ENCODE measurements around the gene SCRG1. TPM values are rescaled to one million over a fixed set of nuclear protein-coding genes. Genes with fewer than 3 reads are reported as not detected.

SCRG1 gene
- total RNA-seq, 1 donor from 2014 or later: 4.3 TPM

DNA sequence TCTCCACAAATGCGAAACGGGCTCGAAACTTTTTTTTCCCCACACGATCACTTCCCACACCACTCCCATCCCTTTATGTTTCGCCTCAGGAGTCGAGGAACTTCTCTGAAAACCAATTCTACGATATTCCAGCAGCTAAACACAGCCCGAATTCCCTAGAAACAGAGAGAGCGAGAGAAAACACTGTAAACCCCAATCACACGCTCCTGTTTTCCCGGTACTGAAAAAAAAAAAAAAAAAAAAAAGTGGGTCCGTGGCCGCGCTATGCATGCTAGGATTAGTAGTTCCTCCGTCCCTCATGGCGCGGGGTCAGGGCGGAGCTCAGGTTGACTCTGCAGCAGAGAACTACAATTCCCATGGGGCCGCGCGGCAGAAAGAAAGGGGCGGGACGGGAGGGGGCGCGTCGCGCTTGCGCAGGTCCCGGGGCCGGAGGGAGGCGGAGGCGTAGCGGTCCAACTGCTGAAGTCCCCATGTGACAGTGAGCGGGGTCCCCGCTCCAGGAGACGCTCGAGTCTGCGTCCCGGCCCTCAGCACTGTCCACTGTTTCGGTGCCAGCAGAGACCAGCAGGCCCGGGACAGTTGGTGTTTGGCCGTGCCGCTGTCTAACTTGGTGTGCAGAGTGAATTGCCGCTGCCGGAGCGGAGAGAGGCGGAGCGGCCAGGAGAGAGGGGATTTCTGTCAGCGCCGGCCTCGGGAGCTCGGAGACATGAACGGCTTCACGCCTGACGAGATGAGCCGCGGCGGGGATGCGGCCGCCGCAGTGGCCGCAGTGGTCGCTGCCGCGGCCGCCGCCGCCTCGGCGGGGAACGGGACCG lies 28.2 kb downstream of the SCRG1 start, which contains the start of gene SAP30:
Gene SAP30 (plus strand): TSS at position 478 of the 815 bp plus-strand sequence. CDS start 229 bp downstream, at position 707.
- Histone ChIP-seq H2AFZ (ENCODE audit: low read depth, low read length) (peak within 1 kb of the TSS; percentile 95), H3K27me3 (ENCODE audit: insufficient read depth, low read length) (no peaks in the 10 kb centered on the region), H3K36me3 (ENCODE audit: insufficient read depth, low read length) (no peaks in the 10 kb centered on the region), H3K27ac (ENCODE audit: low read depth, low read length) (peak within 1 kb of the TSS; percentile 83), H3K79me2 (ENCODE audit: insufficient read depth, low read length) (peaks cover 39% of the 10 kb centered on the region), H3K4me1 (ENCODE audit: insufficient read depth, low read length) (peaks cover 4% of the 10 kb centered on the region), H3K9ac (ENCODE audit: low read length) (peak within 1 kb of the TSS; percentile 91), H3K4me2 (ENCODE audit: low read length) (peak within 1 kb of the TSS; percentile 94), H4K20me1 (ENCODE audit: insufficient read depth, low read length) (no peaks in the 10 kb centered on the region), H3K4me3 (ENCODE audit: insufficient read depth, low read depth, low read length) (peak within 1 kb of the TSS; percentile 93), H3K9me3 (ENCODE audit: insufficient read depth, low read depth, low read length) (no peaks in the 10 kb centered on the region)
- Mint-ChIP-seq H3K4me3 (ENCODE audit: unreplicated experiment) (peak within 1 kb of the TSS; percentile 99), H3K4me1 (ENCODE audit: low read depth, unreplicated experiment) (peaks cover 3% of the 10 kb centered on the region), H3K27ac (ENCODE audit: unreplicated experiment) (peak within 1 kb of the TSS; percentile 98), H3K9me3 (ENCODE audit: unreplicated experiment) (no peaks in the 10 kb centered on the region), H3K27me3 (ENCODE audit: low read depth, unreplicated experiment) (no peaks in the 10 kb centered on the region), H3K36me3 (ENCODE audit: low read depth, unreplicated experiment) (no peaks in the 10 kb centered on the region)
- DNase-seq (ENCODE audit: low read depth) (peak; percentile 93), FAIRE-seq (peak; percentile 37)
- TF ChIP-seq CTCF (IDR thresholded peaks at IDR 0.05; ENCODE audit: insufficient read depth, low read depth, low read length) (no peak), EZH2 (IDR thresholded peaks at IDR 0.05; ENCODE audit: insufficient read depth, low read length) (no peak)

GRCh38 chr4:173370130-173370476 lies 28.8 kb downstream of the SCRG1 start:
- H3K27me3 ChIP-seq (ENCODE audit: insufficient read depth, low read length): no peaks in the 10 kb centered on the region
- H3K27me3 Mint-ChIP-seq (ENCODE audit: low read depth, unreplicated experiment): no peaks in the 10 kb centered on the region
- H3K36me3 Mint-ChIP-seq (ENCODE audit: low read depth, unreplicated experiment): no peaks in the 10 kb centered on the region
- H3K4me1 Mint-ChIP-seq (ENCODE audit: low read depth, unreplicated experiment): peaks cover 3% of the 10 kb centered on the region
- peaks cover 4% of the 10 kb centered on the region for H3K4me1 ChIP-seq (ENCODE audit: insufficient read depth, low read length)
- peaks cover 34% of the 10 kb centered on the region for H3K79me2 ChIP-seq (ENCODE audit: insufficient read depth, low read length)
- peak overlapping the region; percentile 98 for H3K27ac Mint-ChIP-seq (ENCODE audit: unreplicated experiment)
- peak overlapping the region; percentile 75 for H2AFZ ChIP-seq (ENCODE audit: low read depth, low read length)
- peak overlapping the region; percentile 94 for H3K4me2 ChIP-seq (ENCODE audit: low read length)
- H4K20me1 ChIP-seq (ENCODE audit: insufficient read depth, low read length): no peaks in the 10 kb centered on the region
- TF ChIP-seq EZH2 (IDR thresholded peaks at IDR 0.05; ENCODE audit: insufficient read depth, low read length) (no peak), CTCF (IDR thresholded peaks at IDR 0.05; ENCODE audit: insufficient read depth, low read depth, low read length) (no peak)
- no peaks in the 10 kb centered on the region for H3K9me3 ChIP-seq (ENCODE audit: insufficient read depth, low read depth, low read length)
- no peak for FAIRE-seq
- no peaks in the 10 kb centered on the region for H3K9me3 Mint-ChIP-seq (ENCODE audit: unreplicated experiment)
- peak overlapping the region; percentile 91 for H3K9ac ChIP-seq (ENCODE audit: low read length)
- peak overlapping the region; percentile 93 for H3K4me3 ChIP-seq (ENCODE audit: insufficient read depth, low read depth, low read length)
- no peak for DNase-seq (ENCODE audit: low read depth)
- H3K27ac ChIP-seq (ENCODE audit: low read depth, low read length): peak overlapping the region; percentile 83
- no peaks in the 10 kb centered on the region for H3K36me3 ChIP-seq (ENCODE audit: insufficient read depth, low read length)
- H3K4me3 Mint-ChIP-seq (ENCODE audit: unreplicated experiment): peak overlapping the region; percentile 99

DNA sequence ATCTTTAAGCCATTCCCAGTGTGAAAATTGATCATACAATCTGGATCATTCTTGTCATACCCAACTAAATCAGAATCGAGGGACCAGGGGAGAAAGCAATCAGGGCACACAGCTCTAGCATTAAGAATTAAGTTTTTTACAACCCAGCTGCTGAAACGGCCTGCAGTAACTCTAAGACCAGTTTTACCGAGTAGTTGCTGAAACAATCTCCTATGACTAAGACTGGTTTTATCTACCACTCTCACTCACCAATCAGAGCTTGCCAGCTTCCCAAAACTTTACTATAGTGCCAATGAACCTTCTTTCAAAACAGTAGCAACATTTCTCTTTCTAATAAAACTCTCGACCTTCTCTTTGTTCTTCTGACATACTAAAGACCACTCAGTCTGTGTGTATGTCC lies 31.0 kb downstream of the SCRG1 start:
- no peaks in the 10 kb centered on the region for H4K20me1 ChIP-seq (ENCODE audit: insufficient read depth, low read length)
- Mint-ChIP-seq H3K27me3 (ENCODE audit: low read depth, unreplicated experiment) (no peaks in the 10 kb centered on the region), H3K4me1 (ENCODE audit: low read depth, unreplicated experiment) (peaks cover 3% of the 10 kb centered on the region), H3K4me3 (ENCODE audit: unreplicated experiment) (peak overlapping the region; percentile 50), H3K9me3 (ENCODE audit: unreplicated experiment) (no peaks in the 10 kb centered on the region), H3K36me3 (ENCODE audit: low read depth, unreplicated experiment) (no peaks in the 10 kb centered on the region), H3K27ac (ENCODE audit: unreplicated experiment) (no peak overlapping the region)
- no peak overlapping the region for H3K27ac ChIP-seq (ENCODE audit: low read depth, low read length)
- FAIRE-seq: no peak
- peaks cover 17% of the 10 kb centered on the region for H3K79me2 ChIP-seq (ENCODE audit: insufficient read depth, low read length)
- TF ChIP-seq EZH2 (IDR thresholded peaks at IDR 0.05; ENCODE audit: insufficient read depth, low read length) (no peak), CTCF (IDR thresholded peaks at IDR 0.05; ENCODE audit: insufficient read depth, low read depth, low read length) (no peak)
- H3K36me3 ChIP-seq (ENCODE audit: insufficient read depth, low read length): no peaks in the 10 kb centered on the region
- H3K27me3 ChIP-seq (ENCODE audit: insufficient read depth, low read length): no peaks in the 10 kb centered on the region
- H3K4me2 ChIP-seq (ENCODE audit: low read length): no peak overlapping the region
- no peak overlapping the region for H3K9ac ChIP-seq (ENCODE audit: low read length)
- peak; percentile 14 for DNase-seq (ENCODE audit: low read depth)
- peaks cover 4% of the 10 kb centered on the region for H3K4me1 ChIP-seq (ENCODE audit: insufficient read depth, low read length)
- no peaks in the 10 kb centered on the region for H3K9me3 ChIP-seq (ENCODE audit: insufficient read depth, low read depth, low read length)
- no peak overlapping the region for H2AFZ ChIP-seq (ENCODE audit: low read depth, low read length)
- no peak overlapping the region for H3K4me3 ChIP-seq (ENCODE audit: insufficient read depth, low read depth, low read length)

Data from astrocyte (in vitro differentiated cells and primary cell).